Epithelial cell of proximal tubule (primary cell): ENCODE results near the gene KLC1. TPM values are rescaled to one million over a fixed set of nuclear protein-coding genes. Genes with fewer than 3 reads are reported as not detected.

Source experiments
- DNase-seq: peaks from one replicate; pipeline ENCODE4 v3.0.0-alpha.2; 2011; ENCODE audit warnings: low read depth
- H3K4me3 ChIP-seq: 2 replicates; pipeline ENCODE4 v1.5.1; 2011; ENCODE audit warnings: low read depth, mild to moderate bottlenecking, low read length
- CTCF ChIP-seq: conservative IDR thresholded peaks from 2 replicates; pipeline ENCODE4 v1.5.1; 2012; ENCODE audit warnings: low read depth, mild to moderate bottlenecking, low read length
- total RNA-seq: library from RNA; depleted of rRNA; stranded (reverse); fragments of >200 nt; gene quantifications from 2 replicates; pipeline ENCODE4 v1.2.3, GENCODE V29; 2015

The KLC1 gene
- total RNA-seq, 1 donor from 2014 or later, result 178 TPM

GRCh38 chr14:103713304-103714062 is 84.5 kb downstream of the KLC1 start:
- DNase-seq, result no peak
- H3K4me3 ChIP-seq, result no peak overlapping the region
- TF ChIP-seq CTCF, result no peak

- no peak for DNase-seq
- peak overlapping the region; percentile 57 for H3K4me3 ChIP-seq
- no peak for TF ChIP-seq CTCF
These were observed 85.2 kb downstream of the KLC1 start for GRCh38 chr14:103714063-103714724.

- no peak for TF ChIP-seq CTCF
- DNase-seq, result peak; percentile 87
- H3K4me3 ChIP-seq, result peak within 1 kb of the TSS; percentile 85
These were observed 86.3 kb downstream of the KLC1 start, which contains the start of the genes XRCC3 and ZFYVE21 for GRCh38 chr14:103715052-103716000. Gene XRCC3, minus strand, starts transcription at chr14:103715451. Its CDS starts 4,364 bp downstream, at chr14:103711087. Gene ZFYVE21, plus strand, starts transcription at chr14:103715810. Its CDS starts 32 bp downstream, at chr14:103715842.

- TF ChIP-seq CTCF, result no peak
- no peak for DNase-seq
- peak overlapping the region; percentile 85 for H3K4me3 ChIP-seq
These were observed 87.2 kb downstream of the KLC1 start for GRCh38 chr14:103716091-103716801.

- no peak for TF ChIP-seq CTCF
- DNase-seq, result no peak
These were observed 87.9 kb downstream of the KLC1 start for GRCh38 chr14:103716899-103717411.

GRCh38 chr14:103718572-103718971 is 89.6 kb downstream of the KLC1 start:
- no peak for TF ChIP-seq CTCF
- no peak for DNase-seq
- H3K4me3 ChIP-seq, result no peak overlapping the region

More at GRCh38 chr14:103716899-103717411, 87.9 kb downstream of the KLC1 start:
- peak overlapping the region; percentile 85 for H3K4me3 ChIP-seq
